Activated naive CD4-positive, alpha-beta T cell treated with anti-CD3 and anti-CD28 coated beads for 36 hours (primary cell): ENCODE results near the gene CAMK1D. TPM values are rescaled to one million over a fixed set of nuclear protein-coding genes. Genes with fewer than 3 reads are reported as not detected.
"Not testable (repeated sequence)": the region's sequence is repeated elsewhere in the genome, so short reads cannot be mapped to it uniquely, and the experiment has no call there.

Experiments used
- CTCF ChIA-PET: fragments of 350-600 bp; sonication (Branson Sonifier 250); formaldehyde crosslinking; loops from one replicate; lab custom pipeline; 2021; ENCODE audit warnings: antibody characterized with exemption; lab: Charles Lee
- DNase-seq: peaks from one replicate; pipeline ENCODE4 v3.0.0-alpha.2; 2020
- H3K27ac Mint-ChIP-seq: one replicate; pipeline ENCODE4 v1.8.0; 2021; ENCODE audit warnings: mild to moderate bottlenecking, mixed read lengths
- H3K27me3 Mint-ChIP-seq: one replicate; pipeline ENCODE4 v1.8.0; 2021; ENCODE audit warnings: low read depth, mixed read lengths
- H3K36me3 Mint-ChIP-seq: one replicate; pipeline ENCODE4 v1.8.0; 2021; ENCODE audit warnings: low read depth, mixed read lengths
- H3K4me1 Mint-ChIP-seq: one replicate; pipeline ENCODE4 v1.8.0; 2021; ENCODE audit warnings: low read depth, mixed read lengths
- H3K4me3 Mint-ChIP-seq: one replicate; pipeline ENCODE4 v1.8.0; 2021; ENCODE audit warnings: mild to moderate bottlenecking, moderate library complexity, mixed read lengths
- H3K9me3 Mint-ChIP-seq: one replicate; pipeline ENCODE4 v1.8.0; 2021; ENCODE audit warnings: mixed read lengths
- intact Hi-C: fragments of 100-400 bp; cut with micrococcal nuclease; formaldehyde crosslinking; loops from one replicate; pipeline ENCODE4 v1.15.1; 2023
- total RNA-seq, 2 experiments: library from RNA; stranded (reverse); gene quantifications; one replicate each; pipeline ENCODE4 v1.2.3, GENCODE V29; 2021

CAMK1D gene
- total RNA-seq, 2 experiments from 2014 or later: 9.5 to 11.3 TPM

DNA sequence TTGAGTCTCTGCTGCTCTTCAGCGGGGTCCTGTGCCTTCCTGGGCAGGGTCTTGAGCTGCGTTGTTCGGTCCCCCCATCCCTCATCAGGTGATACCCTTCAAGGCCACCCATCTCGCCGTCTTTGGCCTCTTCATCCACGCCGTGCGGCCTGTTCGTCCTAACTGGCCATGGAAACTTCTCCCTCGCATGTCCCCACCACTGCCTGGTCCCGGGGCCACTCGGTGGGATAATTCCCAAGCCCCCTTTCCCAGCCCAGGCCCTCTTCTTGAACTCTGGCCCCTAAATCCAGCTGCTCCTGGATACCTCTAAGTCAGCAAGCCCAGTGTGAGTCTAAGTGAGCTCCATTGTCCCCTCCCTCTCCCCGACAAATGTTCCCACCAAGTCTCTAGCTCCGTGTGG is 74.5 kb downstream of the CAMK1D start:
- peaks cover 5% of the 10 kb centered on the region for H3K36me3 Mint-ChIP-seq
- H3K27ac Mint-ChIP-seq: no peak overlapping the region
- H3K9me3 Mint-ChIP-seq: no peaks in the 10 kb centered on the region
- intact Hi-C loops: no loop called here
- no peak overlapping the region for H3K4me3 Mint-ChIP-seq
- peaks cover 22% of the 10 kb centered on the region for H3K4me1 Mint-ChIP-seq
- no peak for DNase-seq
- CTCF ChIA-PET: no interaction called here
- no peaks in the 10 kb centered on the region for H3K27me3 Mint-ChIP-seq

GRCh38 chr10:12427276-12427675 is 77.9 kb downstream of the CAMK1D start:
- Mint-ChIP-seq H3K4me3 (no peak overlapping the region), H3K36me3 (peaks cover 5% of the 10 kb centered on the region), H3K27me3 (no peaks in the 10 kb centered on the region), H3K4me1 (peaks cover 1% of the 10 kb centered on the region), H3K27ac (no peak overlapping the region), H3K9me3 (no peaks in the 10 kb centered on the region)
- CTCF ChIA-PET: no interaction called here
- intact Hi-C loops: no loop called here
- no peak for DNase-seq

DNA sequence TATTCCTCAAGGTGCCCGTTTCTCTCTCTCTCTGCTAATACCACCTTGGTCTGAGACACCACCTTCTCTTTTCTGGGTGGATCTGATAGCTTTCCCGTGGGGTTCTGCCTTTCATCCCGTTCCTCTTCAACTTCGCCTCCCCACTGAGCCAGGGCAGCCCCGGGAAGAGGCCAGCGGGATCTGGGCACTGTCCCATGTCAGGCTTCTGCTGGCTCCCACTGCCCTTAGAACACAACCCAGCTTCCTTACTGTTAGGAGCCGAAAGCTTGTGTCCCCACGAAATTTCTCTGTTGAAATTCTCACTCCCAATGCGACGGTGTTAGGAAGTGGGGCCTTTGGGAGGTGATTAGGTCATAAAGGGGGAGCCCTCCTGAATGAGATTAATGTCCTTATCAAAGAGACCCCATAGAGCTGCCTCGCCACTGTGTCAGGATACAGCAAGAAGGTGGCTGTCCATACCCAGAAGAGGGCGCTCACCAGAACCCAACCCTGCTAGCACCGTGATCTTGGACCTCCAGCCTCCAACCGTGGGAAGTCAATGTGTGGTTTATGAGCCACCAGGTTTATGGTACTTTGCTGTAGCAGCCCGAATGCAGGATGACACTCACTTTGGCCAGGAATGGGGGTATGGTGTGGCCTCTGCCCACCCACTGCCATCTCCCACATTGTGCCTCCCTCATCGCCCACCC is 79.2 kb downstream of the CAMK1D start:
- no peak for DNase-seq
- peaks cover 4% of the 10 kb centered on the region for H3K4me1 Mint-ChIP-seq
- H3K27me3 Mint-ChIP-seq: no peaks in the 10 kb centered on the region
- H3K36me3 Mint-ChIP-seq: peaks cover 5% of the 10 kb centered on the region
- no peaks in the 10 kb centered on the region for H3K9me3 Mint-ChIP-seq
- CTCF ChIA-PET: no interaction called here
- no peak overlapping the region for H3K4me3 Mint-ChIP-seq
- H3K27ac Mint-ChIP-seq: no peak overlapping the region
- intact Hi-C loops: no loop called here

DNA sequence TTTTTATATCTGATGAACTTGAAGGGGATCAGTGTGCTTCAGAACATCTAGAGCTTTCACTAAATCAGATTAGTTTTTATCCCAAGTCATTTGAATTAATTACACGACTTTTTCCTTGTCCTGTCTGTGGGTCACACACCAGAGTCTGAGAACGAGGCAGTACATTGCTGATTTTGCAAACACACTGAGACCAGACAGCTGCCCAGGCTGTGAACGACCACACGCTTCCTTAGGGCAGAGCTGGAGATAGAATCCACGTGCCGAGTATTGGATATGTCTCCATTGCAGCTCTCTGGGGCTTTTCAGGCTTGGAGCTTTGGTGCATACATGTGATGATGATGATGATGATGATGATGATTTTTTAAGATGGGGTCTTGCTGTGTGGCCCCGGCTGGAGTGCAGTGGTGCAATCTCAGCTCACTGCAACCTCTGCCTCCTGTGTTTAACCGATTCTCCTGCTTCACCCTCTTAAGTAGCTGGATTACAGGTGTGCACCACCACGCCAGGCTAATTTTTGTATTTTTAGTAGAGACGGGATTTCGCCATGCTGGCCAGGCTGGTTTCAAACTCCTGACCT is 81.1 kb downstream of the CAMK1D start:
- peaks cover 4% of the 10 kb centered on the region for H3K4me1 Mint-ChIP-seq
- no peaks in the 10 kb centered on the region for H3K9me3 Mint-ChIP-seq
- H3K4me3 Mint-ChIP-seq: no peak overlapping the region
- no peak for DNase-seq
- H3K36me3 Mint-ChIP-seq: no peaks in the 10 kb centered on the region
- H3K27me3 Mint-ChIP-seq: no peaks in the 10 kb centered on the region
- intact Hi-C loops: no loop called here
- H3K27ac Mint-ChIP-seq: no peak overlapping the region
- CTCF ChIA-PET: no interaction called here

DNA sequence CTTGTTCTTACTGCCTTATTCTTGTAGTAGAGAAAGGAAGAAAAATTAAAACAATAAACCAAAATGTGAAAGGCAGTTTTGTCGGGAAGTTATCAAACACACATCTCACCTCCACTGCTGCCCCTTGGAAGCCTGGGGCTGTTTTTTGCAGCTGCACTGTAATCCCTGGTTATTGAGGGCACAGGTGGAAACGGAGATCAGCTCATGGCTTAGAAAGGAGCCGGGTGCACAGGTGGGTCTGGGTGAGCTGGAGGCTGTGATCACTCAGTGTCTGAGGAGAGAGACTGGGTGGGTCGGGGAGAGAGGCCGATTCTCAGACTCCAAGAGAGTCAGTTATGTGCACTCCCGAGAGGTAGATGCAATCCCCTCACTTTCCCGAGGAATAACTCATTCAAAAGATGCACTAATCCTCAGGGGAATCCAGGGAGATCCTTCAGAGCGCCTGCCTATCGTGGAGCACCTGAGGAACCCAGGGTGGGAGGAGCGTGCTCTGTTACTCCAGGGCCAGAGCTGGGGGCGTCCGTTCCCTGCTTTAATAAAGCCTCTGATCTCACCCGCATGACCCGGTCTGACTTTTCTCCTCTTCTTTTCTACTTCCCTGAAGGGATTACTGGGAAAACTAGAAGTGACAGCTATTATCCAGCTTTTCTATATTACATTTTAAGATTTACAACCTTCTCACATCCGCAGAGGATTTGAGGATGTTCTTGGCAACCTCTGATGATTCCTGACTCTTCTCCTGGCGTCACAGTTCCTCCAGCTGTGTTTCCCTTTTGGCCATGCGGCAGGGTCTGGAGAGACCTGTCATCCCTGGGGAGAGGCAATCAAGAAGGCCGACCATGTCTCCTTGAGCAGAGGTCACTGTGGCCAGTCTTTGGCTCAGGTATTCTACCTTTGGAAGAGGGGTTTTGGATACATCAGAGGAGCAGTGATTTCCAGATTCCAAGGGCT is 82.1 kb downstream of the CAMK1D start:
- no peaks in the 10 kb centered on the region for H3K27me3 Mint-ChIP-seq
- H3K27ac Mint-ChIP-seq: no peak overlapping the region
- H3K4me3 Mint-ChIP-seq: no peak overlapping the region
- intact Hi-C loops: no loop called here
- no peaks in the 10 kb centered on the region for H3K36me3 Mint-ChIP-seq
- DNase-seq: no peak
- CTCF ChIA-PET: no interaction called here
- H3K9me3 Mint-ChIP-seq: no peaks in the 10 kb centered on the region
- H3K4me1 Mint-ChIP-seq: peaks cover 4% of the 10 kb centered on the region

DNA sequence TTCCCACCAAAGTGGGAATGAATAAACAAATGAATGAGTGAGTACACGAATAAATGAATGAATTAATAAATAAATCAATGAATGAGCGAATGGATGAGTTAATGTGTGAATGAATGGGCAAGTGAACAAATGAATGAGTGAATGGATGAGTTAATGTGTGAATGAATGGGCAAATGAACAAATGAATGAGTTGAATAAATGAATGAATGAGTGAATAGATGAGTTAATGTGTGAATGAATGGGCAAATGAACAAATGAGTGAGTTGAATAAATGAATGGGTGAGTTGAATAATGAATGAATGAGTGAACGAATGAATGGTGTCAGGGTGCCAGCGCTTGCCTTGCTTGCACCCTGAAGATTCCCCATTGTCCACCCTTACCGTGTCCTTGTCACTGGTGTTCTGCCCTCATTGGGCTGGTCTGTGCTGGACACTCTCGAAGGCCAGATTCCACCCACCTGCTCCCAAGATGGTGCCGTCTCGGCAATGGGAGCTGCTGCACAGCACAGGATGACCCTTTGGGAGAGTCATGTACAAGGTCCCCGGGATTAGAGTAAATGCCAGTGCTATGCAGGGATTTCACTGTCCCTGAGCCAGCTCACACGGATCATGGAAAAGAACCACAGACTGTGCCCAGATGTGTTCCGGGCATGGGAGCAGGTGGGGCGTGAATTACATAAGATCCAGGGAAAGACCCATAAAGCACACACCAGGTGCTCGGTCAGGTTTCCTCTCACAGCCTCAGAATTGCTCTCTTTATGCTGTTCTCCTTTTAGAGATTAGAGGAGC is 83.2 kb downstream of the CAMK1D start:
- CTCF ChIA-PET: no interaction called here
- peaks cover 2% of the 10 kb centered on the region for H3K36me3 Mint-ChIP-seq
- H3K4me1 Mint-ChIP-seq: peaks cover 4% of the 10 kb centered on the region
- no peak overlapping the region for H3K4me3 Mint-ChIP-seq
- no peaks in the 10 kb centered on the region for H3K9me3 Mint-ChIP-seq
- no peak for DNase-seq
- H3K27ac Mint-ChIP-seq: no peak overlapping the region
- intact Hi-C loops: no loop called here
- no peaks in the 10 kb centered on the region for H3K27me3 Mint-ChIP-seq

DNA sequence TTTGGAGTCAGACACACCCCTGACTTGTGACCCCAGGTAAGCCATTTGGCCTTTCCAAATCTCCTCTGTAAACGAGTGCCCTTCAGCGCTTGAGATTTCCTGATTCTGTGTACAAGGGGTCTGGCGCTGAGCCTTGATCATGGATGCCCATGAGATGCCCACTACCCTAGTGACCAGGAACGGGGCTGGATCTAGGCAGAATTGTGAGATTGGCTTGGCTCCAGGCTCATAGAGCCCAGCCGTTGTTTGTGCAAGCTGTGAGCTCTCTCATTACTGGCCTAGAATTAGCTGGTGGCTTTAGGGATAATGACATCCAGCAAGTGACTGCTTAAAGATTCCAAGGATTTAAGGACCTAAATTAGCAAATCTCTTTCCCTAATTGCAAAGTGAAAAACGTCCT is 84.9 kb downstream of the CAMK1D start:
- Mint-ChIP-seq H3K9me3 (peaks cover 8% of the 10 kb centered on the region), H3K4me1 (peaks cover 4% of the 10 kb centered on the region), H3K4me3 (no peak overlapping the region), H3K36me3 (peaks cover 7% of the 10 kb centered on the region), H3K27ac (no peak overlapping the region), H3K27me3 (no peaks in the 10 kb centered on the region)
- DNase-seq: no peak
- intact Hi-C loops: no loop called here
- CTCF ChIA-PET: no interaction called here

DNA sequence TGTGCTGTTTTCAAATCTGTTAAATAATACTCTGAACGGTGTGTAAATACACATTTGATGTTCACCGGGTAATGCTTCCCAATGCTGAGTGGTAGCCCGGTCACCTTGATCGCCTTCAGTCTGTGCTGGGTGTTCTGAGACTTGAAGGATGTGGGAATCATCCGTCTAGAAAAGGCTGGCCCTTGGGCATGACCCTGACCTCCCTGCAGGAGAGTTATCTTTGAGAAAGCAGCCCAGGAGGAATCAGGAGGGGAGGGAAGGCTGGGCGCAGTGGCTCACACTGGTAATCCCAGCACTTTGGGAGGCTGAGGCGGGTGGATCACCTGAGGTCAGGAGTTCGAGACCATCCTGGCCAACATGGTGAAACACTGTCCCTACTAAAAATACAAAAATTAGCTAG is 85.3 kb downstream of the CAMK1D start:
- intact Hi-C loops, DNase-seq, H3K4me3 Mint-ChIP-seq, H3K27me3 Mint-ChIP-seq, H3K4me1 Mint-ChIP-seq, H3K27ac Mint-ChIP-seq: not testable (repeated sequence)
- Mint-ChIP-seq H3K36me3 (peaks cover 11% of the 10 kb centered on the region), H3K9me3 (peaks cover 12% of the 10 kb centered on the region)
- CTCF ChIA-PET: interaction anchor here (1.2 kb wide), 1 partner anchor 220 kb away, joined by 4 read pairs; no protein-coding TSS in a partner anchor

DNA sequence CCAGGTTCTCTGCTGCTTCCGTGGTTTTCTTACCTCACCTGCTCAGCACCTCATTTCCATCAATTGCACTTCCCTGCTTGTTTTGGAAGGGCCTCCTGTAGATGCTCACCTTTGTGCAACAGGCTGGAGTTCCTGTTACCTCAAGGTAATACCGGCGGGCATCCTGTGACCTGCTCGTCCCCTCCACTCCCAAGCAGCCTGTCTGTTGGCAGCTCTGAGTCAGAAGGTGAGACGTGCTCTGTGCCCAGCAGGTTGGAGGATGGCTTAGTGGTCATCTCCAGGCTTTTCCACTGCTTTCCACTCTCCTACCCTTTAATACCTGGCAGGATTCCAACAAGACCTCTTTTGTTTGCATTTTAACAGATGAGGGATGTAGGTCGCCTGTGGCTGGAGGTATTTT is 86.0 kb downstream of the CAMK1D start:
- intact Hi-C loops: no loop called here
- no peak for DNase-seq
- CTCF ChIA-PET: interaction anchor here (1.2 kb wide), 1 partner anchor 221 kb away, joined by 4 read pairs; no protein-coding TSS in a partner anchor
- Mint-ChIP-seq H3K27me3 (no peaks in the 10 kb centered on the region), H3K4me1 (peaks cover 8% of the 10 kb centered on the region), H3K27ac (no peak overlapping the region), H3K4me3 (no peak overlapping the region), H3K36me3 (peaks cover 11% of the 10 kb centered on the region), H3K9me3 (peaks cover 14% of the 10 kb centered on the region)

GRCh38 chr10:12438919-12439692 is 89.8 kb downstream of the CAMK1D start:
- CTCF ChIA-PET: no interaction called here
- peaks cover 12% of the 10 kb centered on the region for H3K36me3 Mint-ChIP-seq
- H3K4me3 Mint-ChIP-seq: no peak overlapping the region
- intact Hi-C loops: no loop called here
- H3K9me3 Mint-ChIP-seq: peaks cover 16% of the 10 kb centered on the region
- H3K27ac Mint-ChIP-seq: no peak overlapping the region
- H3K4me1 Mint-ChIP-seq: peaks cover 4% of the 10 kb centered on the region
- no peaks in the 10 kb centered on the region for H3K27me3 Mint-ChIP-seq
- no peak for DNase-seq

DNA sequence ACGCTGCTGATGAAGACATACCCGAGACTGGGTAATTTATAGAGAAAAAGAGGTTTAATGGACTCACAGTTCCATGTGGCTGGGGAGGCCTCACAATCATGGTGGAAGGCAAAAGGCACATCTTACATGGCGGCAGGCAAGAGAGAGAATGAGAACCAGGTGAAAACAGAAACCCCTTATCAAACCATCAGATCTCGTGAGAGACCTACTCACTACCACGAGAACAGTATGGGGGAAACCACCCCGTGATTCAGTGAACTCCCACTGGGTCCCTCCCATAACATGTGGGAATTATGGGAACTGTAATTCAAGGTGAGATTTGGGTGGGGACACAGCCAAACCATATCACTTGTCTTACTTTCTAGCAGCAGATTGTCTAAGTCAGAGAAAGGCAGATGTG is 90.4 kb downstream of the CAMK1D start:
- H3K4me3 Mint-ChIP-seq, H3K4me1 Mint-ChIP-seq, H3K27ac Mint-ChIP-seq, H3K27me3 Mint-ChIP-seq, intact Hi-C loops, CTCF ChIA-PET, DNase-seq: not testable (repeated sequence)
- Mint-ChIP-seq H3K36me3 (peaks cover 12% of the 10 kb centered on the region), H3K9me3 (peaks cover 16% of the 10 kb centered on the region)
